Caco-2 (cell line): ENCODE results near the gene NLGN4Y. TPM values are rescaled to one million over a fixed set of nuclear protein-coding genes. Genes with fewer than 3 reads are reported as not detected.

Experiments
- BruUV-seq: library from RNA; stranded (reverse); fragments of 400-500 nt; replicated peaks from 2 replicates; lab custom pipeline; 2021; lab: Mats Ljungman, UMichigan
- CTCF ChIA-PET: fragments of 300-600 bp; sonication (Branson Sonifier 250); formaldehyde crosslinking; loops from one replicate; lab custom pipeline; 2022; ENCODE audit warnings: antibody characterized with exemption; lab: Charles Lee
- POLR2A ChIA-PET: fragments of 300-600 bp; sonication (Branson Sonifier 250); formaldehyde crosslinking; loops from one replicate; lab custom pipeline; 2022; ENCODE audit warnings: antibody characterized with exemption; lab: Charles Lee
- DNase-seq, 2 experiments: peaks; one replicate each; pipeline versions ENCODE4 v3.0.0 to v3.0.0-alpha.2; 2020 to 2022
- H3K27me3 ChIP-seq: replicated peaks from 2 replicates; pipeline ENCODE4 v1.6.0; 2011; ENCODE audit warnings: low read length; ENCODE audit not compliant: control insufficient read depth, insufficient read depth
- H3K36me3 ChIP-seq: 2 replicates; pipeline ENCODE4 v1.5.1; 2011; ENCODE audit warnings: low read length; ENCODE audit not compliant: control insufficient read depth, insufficient read depth
- H3K4me1 ChIP-seq: fragments of 250-450 bp; sonication (Bioruptor Pico); 2 replicates; pipeline ENCODE4 v1.5.1; 2020; ENCODE audit warnings: mild to moderate bottlenecking
- H3K4me3 ChIP-seq: 2 replicates; pipeline ENCODE4 v1.5.1; 2011; ENCODE audit warnings: low read depth, mild to moderate bottlenecking, control low read depth, low read length
- H3K9me3 ChIP-seq: fragments of 250-450 bp; sonication (Bioruptor Pico); 2 replicates; pipeline ENCODE4 v1.5.1; 2020; ENCODE audit warnings: mild to moderate bottlenecking, moderate library complexity
- H3K27ac Mint-ChIP-seq: one replicate; pipeline ENCODE4 v1.8.0; 2022; ENCODE audit warnings: mixed read lengths; ENCODE audit not compliant: unreplicated experiment
- H3K27me3 Mint-ChIP-seq: one replicate; pipeline ENCODE4 v1.8.0; 2022; ENCODE audit warnings: mixed read lengths; ENCODE audit not compliant: insufficient read depth, unreplicated experiment
- H3K36me3 Mint-ChIP-seq: one replicate; pipeline ENCODE4 v1.8.0; 2022; ENCODE audit warnings: mild to moderate bottlenecking, mixed read lengths; ENCODE audit not compliant: insufficient read depth, unreplicated experiment
- H3K4me1 Mint-ChIP-seq: one replicate; pipeline ENCODE4 v1.8.0; 2022; ENCODE audit warnings: low read depth, mixed read lengths; ENCODE audit not compliant: unreplicated experiment
- H3K4me3 Mint-ChIP-seq: one replicate; pipeline ENCODE4 v1.8.0; 2022; ENCODE audit warnings: mild to moderate bottlenecking, moderate library complexity, mixed read lengths; ENCODE audit not compliant: unreplicated experiment
- H3K9me3 Mint-ChIP-seq: one replicate; pipeline ENCODE4 v1.8.0; 2022; ENCODE audit warnings: mixed read lengths; ENCODE audit not compliant: unreplicated experiment
- intact Hi-C: fragments of 100-400 bp; cut with micrococcal nuclease; formaldehyde crosslinking; loops from one replicate; pipeline ENCODE4 v1.10.0; 2022; ENCODE audit not compliant: unreplicated experiment
- total RNA-seq: library from RNA; stranded (reverse); gene quantifications from 2 replicates; pipeline ENCODE4 v1.2.3, GENCODE V29; 2022
- TF ChIP-seq, protein P1 (sequence below), 2 experiments: fragments of 200-600 bp in 1 of 2; IDR thresholded peaks; 1 replicate in 1 of 2; 2 replicates in 1 of 2; pipeline versions ENCODE4 v1.5.1 to v1.8.0; 2011 to 2022; ENCODE audit warnings: antibody characterized with exemption in 1 of 2, control low read depth in 1 of 2, inconsistent platforms in 1 of 2, low read depth in 1 of 2, low read length in 1 of 2, mild to moderate bottlenecking in 1 of 2, moderate library complexity in 1 of 2; ENCODE audit not compliant: insufficient read depth in 1 of 2, severe bottlenecking in 1 of 2, unreplicated experiment in 1 of 2

NLGN4Y gene
- total RNA-seq, 1 experiment from 2014 or later, result not detected

DNA sequence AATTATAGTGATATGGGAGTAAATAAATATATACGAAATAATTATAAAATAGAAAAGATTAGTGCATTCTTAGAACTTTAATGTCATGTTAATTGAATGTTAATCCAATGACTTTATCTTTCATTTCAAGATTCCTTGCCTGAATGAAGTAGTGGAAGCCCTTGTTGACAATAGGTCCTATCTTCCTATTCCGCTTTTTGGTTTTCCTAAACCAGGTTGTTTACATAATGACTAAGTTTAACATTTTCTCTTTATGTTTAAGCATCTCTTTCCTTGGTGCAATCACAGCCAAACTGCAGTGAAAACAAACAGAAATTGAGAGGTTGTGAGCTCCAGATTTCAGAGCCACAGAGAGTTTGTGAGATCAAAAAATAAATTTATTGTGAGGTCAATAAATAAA, 109.4 kb downstream of the NLGN4Y start:
- Mint-ChIP-seq H3K27ac (no peak overlapping the region), H3K27me3 (no peaks in the 10 kb centered on the region), H3K9me3 (no peaks in the 10 kb centered on the region), H3K36me3 (no peaks in the 10 kb centered on the region), H3K4me3 (no peak overlapping the region), H3K4me1 (no peaks in the 10 kb centered on the region)
- DNase-seq, result no peak
- ChIA-PET POLR2A (no interaction called here), CTCF (no interaction called here)
- Histone ChIP-seq H3K36me3 (no peaks in the 10 kb centered on the region), H3K4me3 (no peak overlapping the region), H3K4me1 (no peaks in the 10 kb centered on the region), H3K9me3 (no peaks in the 10 kb centered on the region), H3K27me3 (no peaks in the 10 kb centered on the region)
- BruUV-seq, result no TSS peak
- TF ChIP-seq, protein P1, sequence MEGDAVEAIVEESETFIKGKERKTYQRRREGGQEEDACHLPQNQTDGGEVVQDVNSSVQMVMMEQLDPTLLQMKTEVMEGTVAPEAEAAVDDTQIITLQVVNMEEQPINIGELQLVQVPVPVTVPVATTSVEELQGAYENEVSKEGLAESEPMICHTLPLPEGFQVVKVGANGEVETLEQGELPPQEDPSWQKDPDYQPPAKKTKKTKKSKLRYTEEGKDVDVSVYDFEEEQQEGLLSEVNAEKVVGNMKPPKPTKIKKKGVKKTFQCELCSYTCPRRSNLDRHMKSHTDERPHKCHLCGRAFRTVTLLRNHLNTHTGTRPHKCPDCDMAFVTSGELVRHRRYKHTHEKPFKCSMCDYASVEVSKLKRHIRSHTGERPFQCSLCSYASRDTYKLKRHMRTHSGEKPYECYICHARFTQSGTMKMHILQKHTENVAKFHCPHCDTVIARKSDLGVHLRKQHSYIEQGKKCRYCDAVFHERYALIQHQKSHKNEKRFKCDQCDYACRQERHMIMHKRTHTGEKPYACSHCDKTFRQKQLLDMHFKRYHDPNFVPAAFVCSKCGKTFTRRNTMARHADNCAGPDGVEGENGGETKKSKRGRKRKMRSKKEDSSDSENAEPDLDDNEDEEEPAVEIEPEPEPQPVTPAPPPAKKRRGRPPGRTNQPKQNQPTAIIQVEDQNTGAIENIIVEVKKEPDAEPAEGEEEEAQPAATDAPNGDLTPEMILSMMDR (IDR thresholded peaks at IDR 0.05; ENCODE audit: insufficient read depth in 1 of 2, low read depth in 1 of 2, low read length in 1 of 2, severe bottlenecking in 1 of 2, unreplicated experiment in 1 of 2), result no peak
- intact Hi-C loops, result no loop called here

DNA sequence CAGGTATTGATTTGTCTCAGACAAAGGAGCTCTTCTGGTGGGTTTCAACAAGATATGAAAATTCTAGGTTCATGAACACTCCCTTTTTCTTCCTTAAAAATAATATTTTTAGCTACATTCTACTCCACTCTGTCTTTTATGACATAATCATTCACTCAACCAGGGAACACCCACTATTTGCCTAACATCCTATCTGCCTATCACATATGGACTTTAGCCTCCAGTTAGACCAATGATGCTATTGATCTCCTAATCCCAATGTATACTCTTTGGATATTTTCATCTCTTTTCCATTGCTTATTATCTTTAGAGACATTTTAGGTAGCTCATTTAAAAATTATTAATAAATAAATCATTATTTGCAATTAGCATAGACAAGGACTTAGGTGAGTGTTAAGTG, 110.6 kb downstream of the NLGN4Y start:
- H3K9me3 Mint-ChIP-seq, result no peaks in the 10 kb centered on the region
- CTCF ChIA-PET, result no interaction called here
- no TSS peak for BruUV-seq
- no peaks in the 10 kb centered on the region for H3K4me1 ChIP-seq
- TF ChIP-seq, protein P1 (IDR thresholded peaks at IDR 0.05; ENCODE audit: insufficient read depth in 1 of 2, low read depth in 1 of 2, low read length in 1 of 2, severe bottlenecking in 1 of 2, unreplicated experiment in 1 of 2), result no peak
- no peaks in the 10 kb centered on the region for H3K27me3 ChIP-seq
- no peak for DNase-seq
- no peak overlapping the region for H3K4me3 Mint-ChIP-seq
- no peak overlapping the region for H3K27ac Mint-ChIP-seq
- H3K36me3 ChIP-seq, result no peaks in the 10 kb centered on the region
- no peak overlapping the region for H3K4me3 ChIP-seq
- H3K9me3 ChIP-seq, result no peaks in the 10 kb centered on the region
- no peaks in the 10 kb centered on the region for H3K27me3 Mint-ChIP-seq
- no peaks in the 10 kb centered on the region for H3K36me3 Mint-ChIP-seq
- intact Hi-C loops, result no loop called here
- H3K4me1 Mint-ChIP-seq, result no peaks in the 10 kb centered on the region
- POLR2A ChIA-PET, result no interaction called here

DNA sequence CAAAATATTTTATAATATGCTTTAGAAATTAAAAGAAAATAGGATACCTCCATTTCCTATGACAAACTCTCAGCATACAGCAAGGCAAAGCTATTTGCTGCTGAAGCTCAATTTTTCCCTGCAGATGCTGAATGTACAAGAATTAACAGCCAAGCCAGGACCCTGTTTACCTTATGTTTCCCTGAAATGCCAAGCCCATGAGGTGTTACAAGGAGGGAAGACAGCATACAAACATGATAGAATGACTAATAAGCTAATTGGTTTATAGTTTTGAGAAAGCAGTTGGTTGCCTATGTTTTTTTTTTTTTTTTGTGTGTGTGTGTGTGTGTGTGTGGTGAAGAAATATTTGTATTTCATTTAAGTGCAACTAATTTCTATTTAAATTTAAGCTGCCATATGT, 113.2 kb downstream of the NLGN4Y start:
- Histone ChIP-seq H3K4me1 (no peaks in the 10 kb centered on the region), H3K27me3 (no peaks in the 10 kb centered on the region), H3K4me3 (no peak overlapping the region), H3K9me3 (no peaks in the 10 kb centered on the region), H3K36me3 (no peaks in the 10 kb centered on the region)
- Mint-ChIP-seq H3K27ac (no peak overlapping the region), H3K4me3 (no peak overlapping the region), H3K36me3 (no peaks in the 10 kb centered on the region), H3K4me1 (no peaks in the 10 kb centered on the region), H3K9me3 (no peaks in the 10 kb centered on the region), H3K27me3 (no peaks in the 10 kb centered on the region)
- BruUV-seq, result no TSS peak
- intact Hi-C loops, result no loop called here
- ChIA-PET CTCF (no interaction called here), POLR2A (no interaction called here)
- no peak for DNase-seq
- TF ChIP-seq, protein P1 (IDR thresholded peaks at IDR 0.05; ENCODE audit: insufficient read depth in 1 of 2, low read depth in 1 of 2, low read length in 1 of 2, severe bottlenecking in 1 of 2, unreplicated experiment in 1 of 2), result no peak
